Kidney (tissue), 14 donors: ENCODE data around the gene ACO1. TPM values are rescaled to one million over a fixed set of nuclear protein-coding genes. Genes with fewer than 3 reads are reported as not detected.
A peak's percentile ranks its signal among the peaks of the same experiment; 100 is the strongest.

Experiments used
- DNase-seq, 5 donors: peaks; one replicate each; pipeline ENCODE4 v3.0.0-alpha.2; 2013 to 2020
- FAIRE-seq: peaks from 2 replicates; lab custom pipeline; 2012; peaks lifted over from hg19 to GRCh38; lab: Jason Lieb, UNC
- H3K27ac ChIP-seq, 2 donors: one replicate each; pipeline ENCODE4 v1.7.0; 2013; ENCODE audit warnings: low read depth in 2 of 2, low read length in 2 of 2, inconsistent platforms in 1 of 2
- H3K27me3 ChIP-seq: one replicate; pipeline ENCODE4 v1.7.1; 2013; ENCODE audit warnings: low read length, inconsistent platforms; ENCODE audit not compliant: control insufficient read depth, insufficient read depth
- H3K36me3 ChIP-seq, 3 donors: one replicate each; pipeline versions ENCODE4 v1.7.0 to v1.7.1; 2013; ENCODE audit warnings: low read length in 3 of 3, control low read depth in 1 of 3, inconsistent platforms in 1 of 3; ENCODE audit not compliant: insufficient read depth in 3 of 3, control insufficient read depth in 2 of 3
- H3K4me1 ChIP-seq, 3 donors: one replicate each; pipeline versions ENCODE4 v1.7.0 to v1.7.1; 2013; ENCODE audit warnings: low read length in 3 of 3, inconsistent platforms in 1 of 3, low read depth in 1 of 3; ENCODE audit not compliant: control insufficient read depth in 2 of 3, insufficient read depth in 2 of 3
- H3K4me3 ChIP-seq, 3 donors: one replicate each; pipeline versions ENCODE4 v1.7.0 to v1.8.1; 2013; ENCODE audit warnings: low read length in 3 of 3, control low read depth in 1 of 3, inconsistent platforms in 1 of 3
- H3K9ac ChIP-seq, 3 donors: one replicate each; pipeline versions ENCODE4 v1.7.0 to v1.7.1; 2013; ENCODE audit warnings: low read length in 3 of 3, control low read depth in 1 of 3, inconsistent platforms in 1 of 3
- H3K9me3 ChIP-seq, 3 donors: one replicate each; pipeline versions ENCODE4 v1.7.0 to v1.7.1; 2013; ENCODE audit warnings: low read length in 3 of 3, control low read depth in 1 of 3, inconsistent platforms in 1 of 3; ENCODE audit not compliant: control insufficient read depth in 2 of 3, insufficient read depth in 1 of 3
- CTCF ChIP-seq: IDR thresholded peaks from 3 replicates; pipeline ENCODE4 v1.5.1; 2012; ENCODE audit warnings: mild to moderate bottlenecking, moderate library complexity, borderline replicate concordance; ENCODE audit not compliant: insufficient read depth; ENCODE audit errors: extremely low read depth
- intact Hi-C: fragments of 100-400 bp; cut with DNase I; formaldehyde crosslinking; loops from one replicate; pipeline ENCODE4 v1.11.1; 2022
- polyA plus RNA-seq: library from polyadenylated mRNA; stranded (reverse); fragments of 350-450 nt; fragmentation: Illumina TruSeq; extraction: RNeasy Lipid Tissue Mini Kit (QIAGEN cat#74804); gene quantifications from one replicate; pipeline ENCODE4 v1.2.3, GENCODE V29; 2014; ENCODE audit warnings: low read depth, low replicate concordance; ENCODE audit not compliant: insufficient read depth
- total RNA-seq: library from RNA; stranded (reverse); fragmentation: NEBNext Ultra II Directional; extraction: Animal tissue kit (Norgen Biotek cat#: 25700); gene quantifications from one replicate; pipeline ENCODE4 v1.2.1, GENCODE V29; 2021
- donor health status: control.
- donor health status: control.
- donor health status: control.
- donor health status: control.
- donor health status: control.
- donor health status: DM: yes; HTN: yes; CAD: no.
- donor health status: Normal renal cell carcinoma (clear cell type).

Gene ACO1
- total and polyA plus RNA-seq, 2 donors from 2014 or later = 36.8 to 70.5 TPM

- peaks cover 9% of the 10 kb centered on the region for H3K27me3 ChIP-seq
- H3K9me3 ChIP-seq = no peaks in the 10 kb centered on the region
- H3K4me1 ChIP-seq = peaks cover 0 to 14% (median 6%) of the 10 kb centered on the region in 3 donors
- H3K36me3 ChIP-seq = no peaks in the 10 kb centered on the region
- H3K4me3 ChIP-seq = peak overlapping the region; percentile 65 to 94 (median 91)
- intact Hi-C loops = loop anchor here (10.0 kb wide), 1 partner anchor 51 kb away; no protein-coding TSS in a partner anchor
- peak overlapping the region; percentile 27 to 72 (median 57) for H3K9ac ChIP-seq
- peak in 2 of 5 donors; percentile 12 to 39 for DNase-seq
- TF ChIP-seq CTCF = no peak
- H3K27ac ChIP-seq = peak overlapping the region; percentile 71 to 77
- no peak for FAIRE-seq
Observed at GRCh38 chr9:32384002-32384363, 460 bp upstream of the ACO1 start.

GRCh38 chr9:32385152-32385884, 875 bp downstream of the ACO1 start:
- H3K27ac ChIP-seq = peak overlapping the region; percentile 90 to 94
- TF ChIP-seq CTCF = no peak
- peak overlapping the region; percentile 91 to 97 (median 94) for H3K4me3 ChIP-seq
- FAIRE-seq (no peak), DNase-seq (no peak)
- peaks cover 9% of the 10 kb centered on the region for H3K27me3 ChIP-seq
- no peaks in the 10 kb centered on the region for H3K9me3 ChIP-seq
- no peaks in the 10 kb centered on the region for H3K36me3 ChIP-seq
- intact Hi-C loops = loop anchor here (10.0 kb wide), 1 partner anchor 49 kb away; no protein-coding TSS in a partner anchor
- H3K9ac ChIP-seq = peak overlapping the region; percentile 35 to 93 (median 80)
- peaks cover 0 to 14% (median 6%) of the 10 kb centered on the region in 3 donors for H3K4me1 ChIP-seq

DNA sequence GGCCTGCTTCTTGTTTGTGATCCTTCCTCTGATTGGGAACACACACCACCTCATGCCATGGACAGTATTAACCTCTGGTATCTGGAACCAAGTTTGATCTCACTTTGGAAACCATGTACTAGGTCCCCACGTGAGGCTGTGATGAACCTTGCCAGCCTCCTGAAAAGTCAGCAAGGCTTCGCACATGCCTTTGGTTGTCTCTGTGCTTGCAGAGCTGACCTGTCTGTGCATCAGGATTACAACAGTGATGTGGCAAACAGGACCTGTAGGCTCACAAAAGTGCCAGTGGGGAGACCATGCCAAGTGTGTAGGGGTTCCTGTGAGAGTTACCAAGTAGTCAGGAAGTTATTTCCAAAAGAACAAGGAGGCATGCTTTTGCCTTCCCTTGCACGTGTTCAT, 1.4 kb downstream of the ACO1 start:
- no peak for FAIRE-seq
- no peaks in the 10 kb centered on the region for H3K9me3 ChIP-seq
- H3K4me1 ChIP-seq = peaks cover 0 to 14% (median 6%) of the 10 kb centered on the region in 3 donors
- no peak for DNase-seq
- peak overlapping the region in 1 of 3 donors; percentile 93 for H3K9ac ChIP-seq
- no peaks in the 10 kb centered on the region for H3K36me3 ChIP-seq
- no peak for TF ChIP-seq CTCF
- peaks cover 9% of the 10 kb centered on the region for H3K27me3 ChIP-seq
- H3K4me3 ChIP-seq = peak overlapping the region in 2 of 3 donors; percentile 94 to 97
- intact Hi-C loops = loop anchor here (10.0 kb wide), 1 partner anchor 49 kb away; no protein-coding TSS in a partner anchor
- H3K27ac ChIP-seq = no peak overlapping the region
